ENCODE data around the gene LRMDA. TPM values are rescaled to one million over a fixed set of nuclear protein-coding genes. Genes with fewer than 3 reads are reported as not detected.

Gene LRMDA
- total RNA-seq, 1 donor from 2014 or later, result not detected

DNA sequence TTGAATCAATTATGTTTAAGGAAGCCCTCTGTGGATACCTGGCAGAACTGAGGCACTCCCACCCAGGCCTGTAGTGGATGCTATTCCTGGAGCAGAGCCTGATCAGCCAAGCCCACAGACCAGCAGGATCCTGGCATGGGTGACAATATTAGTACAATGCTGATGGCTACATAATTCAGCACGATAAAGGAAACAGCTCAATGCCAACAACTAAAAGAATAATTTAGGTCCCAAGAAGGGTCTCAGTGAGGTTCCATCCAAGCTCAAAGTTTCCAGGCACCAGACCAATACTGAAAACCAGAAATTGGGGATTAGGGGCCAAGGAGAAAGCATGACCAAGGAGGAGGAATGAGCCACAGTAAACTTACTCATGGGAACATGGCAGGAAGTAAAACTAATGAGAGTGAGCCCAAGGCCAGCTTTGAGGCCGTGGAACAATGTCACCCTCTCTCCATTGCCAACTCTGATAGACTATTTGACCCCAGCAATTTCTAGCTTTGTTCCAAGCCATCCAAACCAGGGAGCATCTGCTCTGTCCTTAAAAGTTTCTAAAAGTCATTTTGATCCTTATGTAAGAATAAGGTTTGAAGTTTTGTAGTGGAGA is 1123.7 kb downstream of the LRMDA start:
- H3K27me3 Mint-ChIP-seq, result no peaks in the 10 kb centered on the region
- ChIA-PET CTCF (no interaction called here), POLR2A (no interaction called here)
- no peaks in the 10 kb centered on the region for H3K9me3 Mint-ChIP-seq
- H3K27ac Mint-ChIP-seq, result no peak overlapping the region
- H3K36me3 Mint-ChIP-seq (ENCODE audit: low read depth), result no peaks in the 10 kb centered on the region
- intact Hi-C loops (cut with micrococcal nuclease), result no loop called here
- TF ChIP-seq, protein P1, sequence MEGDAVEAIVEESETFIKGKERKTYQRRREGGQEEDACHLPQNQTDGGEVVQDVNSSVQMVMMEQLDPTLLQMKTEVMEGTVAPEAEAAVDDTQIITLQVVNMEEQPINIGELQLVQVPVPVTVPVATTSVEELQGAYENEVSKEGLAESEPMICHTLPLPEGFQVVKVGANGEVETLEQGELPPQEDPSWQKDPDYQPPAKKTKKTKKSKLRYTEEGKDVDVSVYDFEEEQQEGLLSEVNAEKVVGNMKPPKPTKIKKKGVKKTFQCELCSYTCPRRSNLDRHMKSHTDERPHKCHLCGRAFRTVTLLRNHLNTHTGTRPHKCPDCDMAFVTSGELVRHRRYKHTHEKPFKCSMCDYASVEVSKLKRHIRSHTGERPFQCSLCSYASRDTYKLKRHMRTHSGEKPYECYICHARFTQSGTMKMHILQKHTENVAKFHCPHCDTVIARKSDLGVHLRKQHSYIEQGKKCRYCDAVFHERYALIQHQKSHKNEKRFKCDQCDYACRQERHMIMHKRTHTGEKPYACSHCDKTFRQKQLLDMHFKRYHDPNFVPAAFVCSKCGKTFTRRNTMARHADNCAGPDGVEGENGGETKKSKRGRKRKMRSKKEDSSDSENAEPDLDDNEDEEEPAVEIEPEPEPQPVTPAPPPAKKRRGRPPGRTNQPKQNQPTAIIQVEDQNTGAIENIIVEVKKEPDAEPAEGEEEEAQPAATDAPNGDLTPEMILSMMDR (IDR thresholded peaks at IDR 0.05), result no peak
- no peak for ATAC-seq (ENCODE audit: low read depth)
- no peak for DNase-seq
- no peak overlapping the region for H3K4me3 Mint-ChIP-seq
- no peaks in the 10 kb centered on the region for H3K4me1 Mint-ChIP-seq

GRCh38 chr10:76557366-76557765 is 1125.9 kb downstream of the LRMDA start:
- POLR2A ChIA-PET, result no interaction called here
- Mint-ChIP-seq H3K36me3 (ENCODE audit: low read depth) (no peaks in the 10 kb centered on the region), H3K4me3 (no peak overlapping the region), H3K27me3 (no peaks in the 10 kb centered on the region), H3K27ac (no peak overlapping the region), H3K4me1 (no peaks in the 10 kb centered on the region), H3K9me3 (no peaks in the 10 kb centered on the region)
- TF ChIP-seq, protein P1 (IDR thresholded peaks at IDR 0.05), result no peak
- CTCF ChIA-PET, result no interaction called here
- intact Hi-C loops (cut with micrococcal nuclease), result no loop called here
- DNase-seq, result no peak
- ATAC-seq (ENCODE audit: low read depth), result no peak

- H3K9me3 Mint-ChIP-seq, result no peaks in the 10 kb centered on the region
- H3K27me3 Mint-ChIP-seq, result no peaks in the 10 kb centered on the region
- no peak overlapping the region for H3K27ac Mint-ChIP-seq
- ATAC-seq (ENCODE audit: low read depth), result no peak
- no peak for DNase-seq
- TF ChIP-seq, protein P1 (IDR thresholded peaks at IDR 0.05), result no peak
- intact Hi-C loops (cut with micrococcal nuclease), result no loop called here
- H3K4me1 Mint-ChIP-seq, result no peaks in the 10 kb centered on the region
- CTCF ChIA-PET, result no interaction called here
- no peaks in the 10 kb centered on the region for H3K36me3 Mint-ChIP-seq (ENCODE audit: low read depth)
- POLR2A ChIA-PET, result no interaction called here
- H3K4me3 Mint-ChIP-seq, result no peak overlapping the region
Measured at GRCh38 chr10:76558586-76558985, 1127.2 kb downstream of the LRMDA start.

GRCh38 chr10:76558996-76559891 is 1127.8 kb downstream of the LRMDA start:
- TF ChIP-seq, protein P1 (IDR thresholded peaks at IDR 0.05), result no peak
- intact Hi-C loops (cut with micrococcal nuclease), result no loop called here

DNA sequence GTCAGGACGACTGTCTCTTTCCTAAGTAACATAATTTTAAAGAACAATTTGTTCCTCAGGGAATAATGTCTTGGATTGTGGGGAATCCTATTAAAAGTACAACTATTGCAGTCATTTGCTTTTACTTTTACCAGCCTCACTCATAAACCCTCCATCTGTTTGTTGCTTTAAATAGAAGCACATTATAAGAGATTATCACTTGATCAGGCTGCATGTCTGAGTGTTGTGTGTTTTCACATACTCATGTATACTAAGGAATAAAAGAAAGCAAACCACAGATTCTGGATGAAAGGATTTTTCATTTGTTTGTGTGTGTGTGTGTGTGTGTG is 1128.4 kb downstream of the LRMDA start:
- TF ChIP-seq, protein P1 (IDR thresholded peaks at IDR 0.05), result no peak
- Mint-ChIP-seq H3K27ac (no peak overlapping the region), H3K4me1 (no peaks in the 10 kb centered on the region), H3K4me3 (no peak overlapping the region), H3K27me3 (no peaks in the 10 kb centered on the region), H3K36me3 (ENCODE audit: low read depth) (no peaks in the 10 kb centered on the region), H3K9me3 (no peaks in the 10 kb centered on the region)
- ChIA-PET POLR2A (no interaction called here), CTCF (no interaction called here)
- ATAC-seq (ENCODE audit: low read depth) (no peak), DNase-seq (no peak)
- intact Hi-C loops (cut with micrococcal nuclease), result no loop called here

More at GRCh38 chr10:76558996-76559891, 1127.8 kb downstream of the LRMDA start:
- no peaks in the 10 kb centered on the region for H3K36me3 Mint-ChIP-seq (ENCODE audit: low read depth)
- no peaks in the 10 kb centered on the region for H3K4me1 Mint-ChIP-seq
- no peak for DNase-seq
- H3K27ac Mint-ChIP-seq, result no peak overlapping the region
- no peak for ATAC-seq (ENCODE audit: low read depth)
- no peaks in the 10 kb centered on the region for H3K27me3 Mint-ChIP-seq
- ChIA-PET POLR2A (no interaction called here), CTCF (no interaction called here)
- no peak overlapping the region for H3K4me3 Mint-ChIP-seq
- no peaks in the 10 kb centered on the region for H3K9me3 Mint-ChIP-seq

Measured in activated B cell treated with CpG ODN at 0.5 μM for 24 hours (primary cell).